Activated T-helper 2 cell treated with anti-CD3 and anti-CD28 coated beads, Interferon-gamma antibody, Interleukin-2, Interleukin-4, amounts not matched to agents 10 μg/mL and 5 μg/mL and 100 μg/mL, durations not matched to agents 14 hours and 24 hours and 36 hours (primary cell): ENCODE results near the gene FAM50B. TPM values are rescaled to one million over a fixed set of nuclear protein-coding genes. Genes with fewer than 3 reads are reported as not detected.

Experiments used
- DNase-seq: peaks from one replicate; pipeline ENCODE4 v3.0.0; 2021; ENCODE audit warnings: low spot score
- H3K27ac Mint-ChIP-seq: one replicate; pipeline ENCODE4 v1.8.0; 2021; ENCODE audit warnings: mixed read lengths
- H3K27me3 Mint-ChIP-seq: one replicate; pipeline ENCODE4 v1.8.0; 2021; ENCODE audit warnings: low read depth, mixed read lengths
- H3K36me3 Mint-ChIP-seq: one replicate; pipeline ENCODE4 v1.8.0; 2021; ENCODE audit warnings: low read depth, mixed read lengths
- H3K4me1 Mint-ChIP-seq: one replicate; pipeline ENCODE4 v1.8.0; 2021; ENCODE audit warnings: low read depth, mixed read lengths
- H3K4me3 Mint-ChIP-seq: one replicate; pipeline ENCODE4 v1.8.0; 2021; ENCODE audit warnings: low read depth, mild to moderate bottlenecking, moderate library complexity, mixed read lengths
- H3K9me3 Mint-ChIP-seq: one replicate; pipeline ENCODE4 v1.8.0; 2021; ENCODE audit warnings: mixed read lengths
- intact Hi-C: fragments of 100-400 bp; cut with micrococcal nuclease; formaldehyde crosslinking; loops from one replicate; pipeline ENCODE4 v1.15.1; 2023
- total RNA-seq: library from RNA; stranded (reverse); gene quantifications from 2 replicates; pipeline ENCODE4 v1.2.3, GENCODE V29; 2022

The FAM50B gene
- total RNA-seq, 1 donor from 2014 or later: 10.0 TPM

DNA sequence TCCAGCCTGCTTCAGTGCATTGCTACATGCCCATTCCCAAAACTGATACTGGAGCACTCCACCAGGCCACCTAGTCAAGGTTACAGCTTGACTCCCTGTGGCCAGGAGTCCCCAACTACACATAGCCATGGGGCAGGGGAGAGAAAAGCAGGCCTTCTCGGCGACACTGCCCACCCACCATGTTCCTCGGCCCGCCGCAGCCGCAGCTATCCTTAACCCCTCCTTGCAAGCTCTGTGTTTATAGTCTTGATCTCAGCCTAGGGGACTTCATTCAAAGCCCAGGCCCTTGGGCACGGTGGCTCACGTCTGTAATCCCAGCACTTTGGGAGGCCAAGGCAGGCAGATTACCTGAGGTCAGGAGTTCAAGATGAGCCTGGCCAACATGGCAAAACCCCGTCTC is 39.2 kb upstream of the FAM50B start:
- Mint-ChIP-seq H3K27ac (no peak overlapping the region), H3K9me3 (no peaks in the 10 kb centered on the region), H3K27me3 (peaks cover 4% of the 10 kb centered on the region), H3K4me1 (no peaks in the 10 kb centered on the region), H3K4me3 (no peak overlapping the region), H3K36me3 (no peaks in the 10 kb centered on the region)
- intact Hi-C loops: no loop called here
- no peak for DNase-seq

- no peak overlapping the region for H3K4me3 Mint-ChIP-seq
These were observed 38.0 kb upstream of the FAM50B start for GRCh38 chr6:3811191-3811590.

DNA sequence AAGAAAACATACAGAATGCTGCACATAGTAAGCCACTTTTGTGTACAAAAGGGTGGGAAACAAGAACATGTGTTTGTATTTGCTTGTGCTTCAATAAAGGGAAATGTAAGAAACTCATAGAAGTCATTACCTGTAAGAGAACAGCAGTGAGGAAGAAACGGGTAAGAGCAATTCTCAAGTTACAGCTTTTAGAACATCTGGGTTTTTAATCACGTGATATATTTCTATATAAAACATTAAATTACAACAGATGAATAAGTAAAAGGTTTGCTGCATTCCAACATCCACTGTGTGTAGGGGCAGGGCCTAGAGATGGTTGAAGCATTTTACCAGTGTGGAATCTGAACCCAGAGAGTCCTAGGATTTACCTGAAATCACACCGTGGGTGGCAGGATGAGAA is 36.6 kb upstream of the FAM50B start:
- no peak overlapping the region for H3K4me3 Mint-ChIP-seq

More at GRCh38 chr6:3811191-3811590, 38.0 kb upstream of the FAM50B start:
- peaks cover 4% of the 10 kb centered on the region for H3K27me3 Mint-ChIP-seq
- H3K4me1 Mint-ChIP-seq: no peaks in the 10 kb centered on the region
- intact Hi-C loops: no loop called here
- no peak overlapping the region for H3K27ac Mint-ChIP-seq
- H3K36me3 Mint-ChIP-seq: no peaks in the 10 kb centered on the region
- H3K9me3 Mint-ChIP-seq: no peaks in the 10 kb centered on the region
- DNase-seq: no peak

GRCh38 chr6:3813150-3813780 is 35.9 kb upstream of the FAM50B start:
- intact Hi-C loops: no loop called here
- no peak overlapping the region for H3K4me3 Mint-ChIP-seq
- peaks cover 4% of the 10 kb centered on the region for H3K27me3 Mint-ChIP-seq
- DNase-seq: no peak
- H3K36me3 Mint-ChIP-seq: no peaks in the 10 kb centered on the region
- H3K27ac Mint-ChIP-seq: no peak overlapping the region
- no peaks in the 10 kb centered on the region for H3K9me3 Mint-ChIP-seq
- no peaks in the 10 kb centered on the region for H3K4me1 Mint-ChIP-seq

More for the DNA sequence above, 36.6 kb upstream of the FAM50B start:
- Mint-ChIP-seq H3K27me3 (peaks cover 4% of the 10 kb centered on the region), H3K27ac (no peak overlapping the region), H3K9me3 (no peaks in the 10 kb centered on the region), H3K36me3 (no peaks in the 10 kb centered on the region), H3K4me1 (no peaks in the 10 kb centered on the region)
- intact Hi-C loops: no loop called here
- DNase-seq: no peak

GRCh38 chr6:3813918-3814317 is 35.3 kb upstream of the FAM50B start:
- Mint-ChIP-seq H3K36me3 (no peaks in the 10 kb centered on the region), H3K27ac (no peak overlapping the region), H3K4me1 (no peaks in the 10 kb centered on the region), H3K9me3 (no peaks in the 10 kb centered on the region), H3K4me3 (no peak overlapping the region), H3K27me3 (peaks cover 4% of the 10 kb centered on the region)
- intact Hi-C loops: no loop called here
- DNase-seq: no peak

DNA sequence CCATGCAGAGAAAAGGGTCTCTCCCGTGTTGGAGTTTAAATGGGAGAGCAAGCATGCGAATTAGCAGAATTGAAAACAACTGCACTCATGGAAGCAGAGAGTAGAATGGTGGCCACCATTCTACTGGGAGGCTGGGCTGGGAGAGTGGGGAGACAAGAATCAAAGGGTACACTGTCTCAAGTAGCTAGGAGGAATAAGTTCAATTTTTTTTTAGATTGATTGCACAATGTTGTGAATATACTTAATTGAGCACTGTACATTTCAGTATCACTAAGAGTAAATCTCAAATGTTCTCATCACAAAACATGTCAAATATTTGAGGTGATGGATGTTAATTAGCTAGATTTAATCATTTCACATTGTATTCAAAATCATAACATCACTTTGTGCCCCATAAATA is 34.6 kb upstream of the FAM50B start:
- intact Hi-C loops: no loop called here
- no peak overlapping the region for H3K27ac Mint-ChIP-seq
- H3K9me3 Mint-ChIP-seq: no peaks in the 10 kb centered on the region
- H3K4me1 Mint-ChIP-seq: no peaks in the 10 kb centered on the region
- H3K4me3 Mint-ChIP-seq: no peak overlapping the region
- peaks cover 3% of the 10 kb centered on the region for H3K27me3 Mint-ChIP-seq
- DNase-seq: no peak
- H3K36me3 Mint-ChIP-seq: no peaks in the 10 kb centered on the region

DNA sequence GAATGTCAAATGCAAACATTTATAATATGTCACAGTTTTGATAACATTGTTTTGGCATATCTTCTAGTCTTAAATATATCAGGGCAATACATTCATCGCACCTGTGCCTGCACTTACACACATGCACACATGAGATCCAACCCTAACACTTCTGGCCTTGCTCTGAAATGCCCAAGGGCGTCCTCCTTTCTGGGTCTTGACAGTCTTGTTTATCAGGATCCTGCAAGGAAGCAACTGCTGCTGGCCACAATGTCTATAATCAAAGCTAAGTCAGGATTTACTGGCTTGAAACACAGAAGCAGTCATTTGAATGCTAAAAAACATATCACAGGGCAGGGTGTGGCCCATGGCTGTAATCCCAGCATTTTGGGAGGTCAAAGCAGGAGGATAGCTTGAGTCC is 32.9 kb upstream of the FAM50B start:
- H3K4me1 Mint-ChIP-seq: no peaks in the 10 kb centered on the region
- H3K9me3 Mint-ChIP-seq: no peaks in the 10 kb centered on the region
- H3K36me3 Mint-ChIP-seq: no peaks in the 10 kb centered on the region
- intact Hi-C loops: no loop called here
- H3K27me3 Mint-ChIP-seq: peaks cover 2% of the 10 kb centered on the region
- no peak overlapping the region for H3K4me3 Mint-ChIP-seq
- H3K27ac Mint-ChIP-seq: no peak overlapping the region
- no peak for DNase-seq

DNA sequence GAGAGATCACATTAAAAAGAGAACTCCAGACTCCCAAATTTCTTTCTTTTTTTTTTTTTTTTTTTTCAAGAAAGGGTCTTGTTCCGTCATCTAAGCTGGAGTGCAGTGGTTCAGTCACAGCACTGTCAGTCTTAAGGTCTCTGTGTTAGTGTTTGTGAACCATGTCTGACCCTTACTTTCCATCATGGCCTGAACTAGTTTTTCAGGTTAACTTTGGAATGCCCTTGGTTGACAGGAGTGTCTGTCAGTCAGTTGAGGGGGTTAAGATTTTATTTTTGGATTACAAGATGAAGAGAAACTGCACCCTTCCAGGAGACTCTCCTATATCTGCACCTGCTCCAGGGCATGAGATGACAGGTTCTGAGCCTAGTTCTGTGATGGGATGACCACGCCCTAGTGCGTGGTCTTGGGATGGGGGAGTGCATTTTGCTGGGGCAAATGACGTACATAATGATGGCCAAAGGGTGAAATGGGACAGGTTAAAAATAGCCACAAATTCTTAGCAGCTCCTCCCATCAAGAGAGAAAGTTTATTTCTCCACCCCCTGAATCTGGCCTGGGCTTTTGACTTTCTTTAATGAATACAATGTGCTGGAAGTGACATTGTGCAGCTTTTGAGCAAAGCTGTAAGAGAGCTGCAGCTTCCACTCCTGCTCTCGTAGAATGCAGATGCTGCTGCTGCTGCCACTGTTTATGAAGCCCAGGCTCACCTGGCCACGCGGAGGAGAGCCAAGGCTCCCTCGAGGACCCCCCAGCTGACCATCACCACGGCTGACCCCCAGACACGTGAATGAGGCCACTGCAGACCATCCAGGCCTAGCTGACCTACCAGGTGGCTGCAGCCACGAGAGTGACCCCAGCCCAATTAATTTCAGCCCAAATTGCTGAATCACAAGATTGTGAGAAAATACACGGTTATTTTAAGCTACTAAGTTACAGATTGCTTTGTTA is 29.7 kb upstream of the FAM50B start:
- Mint-ChIP-seq H3K4me3 (no peak overlapping the region), H3K9me3 (no peaks in the 10 kb centered on the region), H3K4me1 (no peaks in the 10 kb centered on the region), H3K27ac (no peak overlapping the region), H3K27me3 (no peaks in the 10 kb centered on the region), H3K36me3 (no peaks in the 10 kb centered on the region)
- no peak for DNase-seq
- intact Hi-C loops: no loop called here

DNA sequence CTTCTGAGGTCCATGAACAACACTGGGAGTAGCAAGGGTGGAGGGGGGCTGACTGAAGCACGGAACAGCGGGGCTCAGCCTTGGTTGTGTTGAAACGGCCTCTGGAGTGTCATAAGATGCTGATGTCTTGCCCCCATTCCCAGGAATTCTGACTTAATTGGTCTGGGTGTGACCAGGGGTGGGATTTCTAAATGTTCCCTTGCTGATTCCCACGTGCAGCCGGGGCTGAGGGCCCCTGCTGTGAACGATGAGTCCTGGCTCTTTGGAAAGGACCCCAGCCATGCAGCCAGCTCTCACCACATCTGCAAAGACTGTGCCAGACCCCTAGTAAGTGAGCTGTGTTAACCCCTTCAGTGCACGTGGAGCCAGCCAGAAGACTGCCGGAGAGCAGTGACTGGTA is 28.6 kb upstream of the FAM50B start:
- Mint-ChIP-seq H3K9me3 (no peaks in the 10 kb centered on the region), H3K4me1 (no peaks in the 10 kb centered on the region), H3K36me3 (no peaks in the 10 kb centered on the region), H3K27ac (no peak overlapping the region), H3K4me3 (no peak overlapping the region), H3K27me3 (no peaks in the 10 kb centered on the region)
- intact Hi-C loops: no loop called here
- DNase-seq: no peak

DNA sequence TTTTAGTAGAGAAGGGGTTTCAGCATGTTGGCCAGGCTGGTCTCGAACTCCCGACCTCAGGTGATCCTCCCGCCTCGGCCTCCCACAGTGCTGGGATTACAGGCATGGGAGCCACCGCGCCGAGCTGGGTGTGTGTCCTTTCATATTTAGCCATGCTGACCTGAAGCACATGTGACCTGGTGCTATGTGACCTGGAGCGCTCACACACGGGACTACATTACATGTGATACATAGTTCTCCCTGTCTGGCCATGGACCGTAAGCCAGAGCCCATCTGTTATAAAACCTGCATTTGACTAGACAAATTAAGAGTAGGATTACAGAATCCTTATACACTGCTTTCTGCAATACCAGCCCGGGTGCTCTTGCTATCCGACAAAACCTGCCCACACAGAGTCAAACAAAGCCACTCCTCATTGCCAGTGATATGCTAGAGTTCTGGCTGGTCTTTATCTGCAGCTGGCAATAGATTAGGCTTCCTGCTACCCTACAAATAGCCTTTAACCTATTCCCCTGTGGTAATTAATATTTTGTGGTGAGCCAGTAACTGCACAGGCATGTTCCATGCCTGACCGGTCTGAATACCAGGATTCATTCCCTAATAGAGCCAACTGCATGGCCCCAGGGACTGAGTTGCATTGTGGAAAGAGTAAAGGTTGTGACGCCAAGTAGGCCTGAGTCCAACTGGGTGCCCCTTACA is 26.3 kb upstream of the FAM50B start:
- no peak for DNase-seq
- no peaks in the 10 kb centered on the region for H3K4me1 Mint-ChIP-seq
- H3K9me3 Mint-ChIP-seq: no peaks in the 10 kb centered on the region
- no peaks in the 10 kb centered on the region for H3K36me3 Mint-ChIP-seq
- no peak overlapping the region for H3K4me3 Mint-ChIP-seq
- intact Hi-C loops: no loop called here
- no peak overlapping the region for H3K27ac Mint-ChIP-seq
- H3K27me3 Mint-ChIP-seq: no peaks in the 10 kb centered on the region

DNA sequence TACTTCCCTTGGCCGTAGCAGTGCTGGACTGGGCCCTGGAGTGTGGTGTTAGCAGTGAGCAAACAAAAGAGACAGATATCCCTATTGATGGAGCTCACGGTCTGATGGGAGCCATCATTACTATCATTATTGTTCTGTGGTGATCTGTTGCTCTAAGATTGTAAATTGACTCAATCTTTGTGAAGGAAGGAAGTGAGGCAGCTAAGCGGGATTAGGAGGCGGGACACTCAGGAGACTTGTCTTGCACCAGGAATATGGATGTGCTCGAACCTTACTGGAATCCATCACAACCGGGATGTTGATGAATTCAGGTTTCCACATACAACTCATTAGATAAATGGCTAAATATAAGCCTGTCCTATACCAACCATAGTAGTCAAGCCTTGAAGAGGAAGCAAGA is 25.5 kb upstream of the FAM50B start:
- intact Hi-C loops: no loop called here
- Mint-ChIP-seq H3K4me3 (no peak overlapping the region), H3K27me3 (peaks cover 3% of the 10 kb centered on the region), H3K27ac (no peak overlapping the region), H3K9me3 (no peaks in the 10 kb centered on the region), H3K4me1 (no peaks in the 10 kb centered on the region), H3K36me3 (no peaks in the 10 kb centered on the region)
- no peak for DNase-seq

DNA sequence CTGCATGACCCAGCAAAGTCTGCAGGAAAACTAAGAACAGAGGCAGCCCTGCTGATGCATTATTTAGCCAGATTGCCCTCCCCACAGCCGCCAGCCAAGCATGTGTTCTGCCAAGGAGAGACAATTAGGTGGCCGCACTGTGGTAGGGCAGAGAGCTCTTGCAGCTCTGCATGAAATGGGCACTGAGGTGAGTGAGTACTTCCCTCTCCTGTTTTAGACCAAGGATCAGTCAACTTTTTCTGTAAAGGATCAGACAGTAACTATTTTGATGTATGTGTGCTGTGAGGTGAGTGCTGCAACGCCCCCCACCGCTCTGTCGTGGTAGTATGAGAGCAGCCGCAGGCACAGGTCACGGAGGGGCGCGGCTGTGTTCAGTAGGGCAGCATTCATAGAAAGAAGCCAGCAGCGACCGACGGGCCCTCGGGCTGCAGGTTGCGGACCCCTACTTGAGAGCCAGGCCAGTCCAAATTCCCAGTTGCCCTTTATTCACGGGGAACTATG is 23.8 kb upstream of the FAM50B start:
- Mint-ChIP-seq H3K9me3 (no peaks in the 10 kb centered on the region), H3K36me3 (no peaks in the 10 kb centered on the region), H3K4me1 (no peaks in the 10 kb centered on the region), H3K27ac (no peak overlapping the region), H3K4me3 (no peak overlapping the region), H3K27me3 (peaks cover 3% of the 10 kb centered on the region)
- intact Hi-C loops: no loop called here
- DNase-seq: no peak
